Activated CD4-positive, alpha-beta T cell treated with anti-CD3 and anti-CD28 coated beads, Interleukin-2, amount 10 ng/mL, durations not matched to agents 7 days and 5 days (primary cell): ENCODE results near the gene UTP15. TPM values are rescaled to one million over a fixed set of nuclear protein-coding genes. Genes with fewer than 3 reads are reported as not detected.

ENCODE experiments used
- CTCF ChIA-PET: fragments of 350-600 bp; sonication (Branson Sonifier 250); formaldehyde crosslinking; loops from one replicate; lab custom pipeline; 2021; ENCODE audit warnings: antibody characterized with exemption; lab: Charles Lee
- POLR2A ChIA-PET: fragments of 350-600 bp; sonication (Branson Sonifier 250); formaldehyde crosslinking; loops from one replicate; lab custom pipeline; 2021; ENCODE audit warnings: antibody characterized with exemption; lab: Charles Lee
- DNase-seq: peaks from one replicate; pipeline ENCODE4 v3.0.0-alpha.2; 2020
- H3K27ac Mint-ChIP-seq: one replicate; pipeline ENCODE4 v1.8.0; 2021; ENCODE audit warnings: mild to moderate bottlenecking, moderate library complexity, mixed read lengths
- H3K27me3 Mint-ChIP-seq: one replicate; pipeline ENCODE4 v1.8.0; 2021; ENCODE audit warnings: mixed read lengths
- H3K36me3 Mint-ChIP-seq: one replicate; pipeline ENCODE4 v1.8.0; 2021; ENCODE audit warnings: low read depth, mixed read lengths
- H3K4me1 Mint-ChIP-seq: one replicate; pipeline ENCODE4 v1.8.0; 2021; ENCODE audit warnings: mixed read lengths
- H3K4me3 Mint-ChIP-seq: one replicate; pipeline ENCODE4 v1.8.0; 2021; ENCODE audit warnings: mild to moderate bottlenecking, moderate library complexity, mixed read lengths
- H3K9me3 Mint-ChIP-seq: one replicate; pipeline ENCODE4 v1.8.0; 2021; ENCODE audit warnings: mixed read lengths
- total RNA-seq, 2 experiments: library from RNA; stranded (reverse); gene quantifications; one replicate each; pipeline ENCODE4 v1.2.3, GENCODE V29; 2021

UTP15 gene, protein sequence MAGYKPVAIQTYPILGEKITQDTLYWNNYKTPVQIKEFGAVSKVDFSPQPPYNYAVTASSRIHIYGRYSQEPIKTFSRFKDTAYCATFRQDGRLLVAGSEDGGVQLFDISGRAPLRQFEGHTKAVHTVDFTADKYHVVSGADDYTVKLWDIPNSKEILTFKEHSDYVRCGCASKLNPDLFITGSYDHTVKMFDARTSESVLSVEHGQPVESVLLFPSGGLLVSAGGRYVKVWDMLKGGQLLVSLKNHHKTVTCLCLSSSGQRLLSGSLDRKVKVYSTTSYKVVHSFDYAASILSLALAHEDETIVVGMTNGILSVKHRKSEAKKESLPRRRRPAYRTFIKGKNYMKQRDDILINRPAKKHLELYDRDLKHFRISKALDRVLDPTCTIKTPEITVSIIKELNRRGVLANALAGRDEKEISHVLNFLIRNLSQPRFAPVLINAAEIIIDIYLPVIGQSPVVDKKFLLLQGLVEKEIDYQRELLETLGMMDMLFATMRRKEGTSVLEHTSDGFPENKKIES
- 10 to 100 TPM; 21.2 to 23.7 TPM for total RNA-seq

GRCh38 chr5:73565139-73565968 lies at the start of gene UTP15, which contains the start of gene ANKRA2:
UTP15 (plus strand) TSS chr5:73565743; CDS start chr5:73567345, 1,602 bp downstream.
ANKRA2 (minus strand) TSS chr5:73565639; CDS start chr5:73562881, 2,758 bp downstream.
- H3K27me3 Mint-ChIP-seq = no peaks in the 10 kb centered on the region
- peak; percentile 99 for DNase-seq
- ChIA-PET POLR2A (interaction anchor here (0.6 kb wide), 1 partner anchor 21 kb away, joined by 3 read pairs; no protein-coding TSS in a partner anchor), CTCF (interaction anchor here (0.7 kb wide), 2 partner anchors 54 to 67 kb away, joined by 3 read pairs; partner anchors contain the start of gene BTF3)
- peak within 1 kb of the TSS; percentile 99 for H3K27ac Mint-ChIP-seq
- H3K4me1 Mint-ChIP-seq = peaks cover 36% of the 10 kb centered on the region
- no peaks in the 10 kb centered on the region for H3K9me3 Mint-ChIP-seq
- H3K36me3 Mint-ChIP-seq = peaks cover 18% of the 10 kb centered on the region
- H3K4me3 Mint-ChIP-seq = peak within 1 kb of the TSS; percentile 93

DNA sequence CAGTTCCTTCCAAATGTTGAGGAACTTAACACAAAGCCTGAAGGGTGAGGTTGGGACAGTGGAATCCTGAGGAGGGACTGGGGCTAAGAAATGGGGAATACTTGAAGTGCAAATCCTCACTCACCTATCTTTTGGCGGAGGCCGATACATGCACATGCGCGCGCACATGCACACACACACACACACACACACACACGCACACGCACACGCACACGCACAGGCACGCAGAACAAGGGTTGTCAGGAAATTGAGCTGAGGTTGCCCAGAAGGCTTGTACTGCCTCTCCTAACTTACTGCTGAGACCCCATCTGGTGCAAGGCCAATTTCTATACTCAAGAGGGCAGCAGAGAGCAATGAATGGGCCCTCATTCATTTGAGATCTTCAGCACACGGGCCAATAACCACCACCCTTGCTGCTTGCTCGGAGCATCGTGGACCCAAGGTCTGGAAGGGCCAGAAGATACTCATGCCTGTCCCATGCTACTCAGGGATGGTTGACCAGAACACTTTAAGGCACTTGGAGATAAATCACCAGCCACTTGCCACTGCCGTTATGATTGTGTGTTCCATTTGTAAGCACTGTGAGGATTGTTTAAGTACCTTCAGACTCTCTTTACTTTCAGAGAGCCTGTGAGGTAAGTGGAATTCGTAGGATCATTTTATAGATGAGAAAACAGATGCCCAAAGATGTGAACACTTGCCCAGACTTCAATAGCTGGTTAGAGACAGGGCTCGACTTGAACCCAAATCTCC lies 45.8 kb upstream of the UTP15 start:
- DNase-seq = peak; percentile 81
- Mint-ChIP-seq H3K4me1 (peaks cover 7% of the 10 kb centered on the region), H3K36me3 (no peaks in the 10 kb centered on the region), H3K9me3 (no peaks in the 10 kb centered on the region), H3K27me3 (no peaks in the 10 kb centered on the region), H3K4me3 (peak overlapping the region; percentile 11), H3K27ac (peak overlapping the region; percentile 48)
- CTCF ChIA-PET = interaction anchor here (0.8 to 5.7 kb wide), 5 partner anchors 8 to 22 kb away, joined by 3 to 41 read pairs (median 8); no protein-coding TSS in a partner anchor
- POLR2A ChIA-PET = no interaction called here

DNA sequence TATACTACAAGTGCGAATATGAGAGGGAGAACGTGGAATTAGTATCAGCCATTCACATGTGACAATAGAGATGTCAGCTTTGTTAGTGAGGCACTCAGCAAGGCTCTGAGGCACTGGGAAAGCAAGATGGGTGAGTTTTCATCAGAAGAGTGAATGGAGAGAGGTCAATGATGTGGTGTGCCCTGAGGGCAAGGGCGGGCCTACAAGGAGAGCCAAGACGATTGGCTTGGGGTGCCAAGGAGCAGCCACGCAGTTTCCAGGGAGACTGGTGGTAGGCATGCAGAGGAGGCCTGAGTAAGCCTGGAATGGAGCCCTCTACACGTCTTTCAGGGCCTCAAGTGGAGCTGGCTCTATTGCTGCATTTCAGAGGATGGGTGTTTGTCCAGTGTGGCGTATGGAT lies 42.6 kb upstream of the UTP15 start:
- peaks cover 7% of the 10 kb centered on the region for H3K4me1 Mint-ChIP-seq
- ChIA-PET CTCF (interaction anchor here (1.5 to 5.7 kb wide), 3 partner anchors 8 to 23 kb away, joined by 4 to 41 read pairs (median 11); no protein-coding TSS in a partner anchor), POLR2A (no interaction called here)
- peaks cover 2% of the 10 kb centered on the region for H3K27me3 Mint-ChIP-seq
- no peak overlapping the region for H3K4me3 Mint-ChIP-seq
- H3K27ac Mint-ChIP-seq = no peak overlapping the region
- H3K36me3 Mint-ChIP-seq = no peaks in the 10 kb centered on the region
- DNase-seq = no peak
- H3K9me3 Mint-ChIP-seq = no peaks in the 10 kb centered on the region

GRCh38 chr5:73523861-73524260 lies 41.7 kb upstream of the UTP15 start:
- no peak for DNase-seq
- Mint-ChIP-seq H3K9me3 (no peaks in the 10 kb centered on the region), H3K36me3 (no peaks in the 10 kb centered on the region), H3K4me3 (no peak overlapping the region), H3K27me3 (peaks cover 5% of the 10 kb centered on the region), H3K4me1 (peaks cover 7% of the 10 kb centered on the region), H3K27ac (no peak overlapping the region)
- POLR2A ChIA-PET = no interaction called here
- CTCF ChIA-PET = interaction anchor here (0.6 to 5.7 kb wide), 2 partner anchors 13 to 269 kb away, joined by 4 to 41 read pairs; no protein-coding TSS in a partner anchor

DNA sequence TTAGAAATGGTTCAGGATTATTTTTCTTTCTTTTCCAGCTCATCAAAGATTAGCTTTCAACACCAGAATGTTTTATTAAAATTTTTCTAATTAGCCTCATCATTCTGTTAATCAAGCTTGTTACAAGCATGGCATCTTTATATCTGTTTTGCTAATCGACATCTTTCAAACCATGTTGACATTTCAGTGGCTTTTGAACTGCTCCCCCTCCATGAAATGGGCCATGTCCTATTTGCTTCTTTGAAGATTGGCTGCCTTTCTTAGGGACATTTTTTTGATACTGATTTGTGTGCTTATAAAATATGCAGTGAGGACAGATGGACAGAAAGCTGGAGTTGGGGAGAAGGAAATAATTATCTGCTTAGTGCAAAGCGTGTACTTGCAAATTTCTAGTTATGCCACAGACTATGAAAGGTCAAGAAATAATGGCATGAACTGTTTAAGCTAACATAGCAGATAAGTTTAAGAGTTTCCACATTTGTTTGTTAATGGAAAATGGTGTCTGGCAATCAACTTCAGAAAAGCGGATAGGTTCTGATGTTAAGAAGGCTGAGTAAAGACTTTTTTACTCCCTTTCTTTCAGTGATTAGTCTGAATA lies 39.8 kb upstream of the UTP15 start:
- H3K9me3 Mint-ChIP-seq = no peaks in the 10 kb centered on the region
- H3K4me3 Mint-ChIP-seq = no peak overlapping the region
- H3K36me3 Mint-ChIP-seq = no peaks in the 10 kb centered on the region
- peaks cover 17% of the 10 kb centered on the region for H3K27me3 Mint-ChIP-seq
- no peak overlapping the region for H3K27ac Mint-ChIP-seq
- CTCF ChIA-PET = interaction anchor here (1.0 kb wide), 1 partner anchor 10 kb away, joined by 3 read pairs; no protein-coding TSS in a partner anchor
- POLR2A ChIA-PET = no interaction called here
- DNase-seq = no peak
- H3K4me1 Mint-ChIP-seq = no peaks in the 10 kb centered on the region

DNA sequence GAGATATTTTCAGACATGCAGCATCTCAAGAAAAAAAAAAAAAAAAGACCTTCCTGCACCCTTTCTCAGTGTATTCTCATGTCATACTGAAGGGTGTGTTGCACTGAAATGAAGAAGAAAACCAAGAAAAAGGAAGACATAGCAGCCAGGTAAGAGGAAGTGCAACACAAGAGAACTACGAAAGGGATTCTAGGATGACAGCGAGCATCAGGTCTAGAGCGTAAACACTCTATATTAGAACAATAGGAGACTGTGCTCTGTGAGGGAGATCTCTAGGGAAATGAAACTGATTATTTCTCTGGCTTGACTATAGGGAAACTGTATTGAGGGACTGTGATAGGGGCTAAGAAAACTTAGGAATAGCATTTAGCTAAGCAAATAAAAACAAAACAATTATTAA lies 37.3 kb upstream of the UTP15 start:
- DNase-seq = no peak
- ChIA-PET CTCF (no interaction called here), POLR2A (no interaction called here)
- peaks cover 30% of the 10 kb centered on the region for H3K27me3 Mint-ChIP-seq
- H3K4me1 Mint-ChIP-seq = no peaks in the 10 kb centered on the region
- H3K27ac Mint-ChIP-seq = no peak overlapping the region
- H3K9me3 Mint-ChIP-seq = no peaks in the 10 kb centered on the region
- H3K36me3 Mint-ChIP-seq = no peaks in the 10 kb centered on the region
- no peak overlapping the region for H3K4me3 Mint-ChIP-seq

DNA sequence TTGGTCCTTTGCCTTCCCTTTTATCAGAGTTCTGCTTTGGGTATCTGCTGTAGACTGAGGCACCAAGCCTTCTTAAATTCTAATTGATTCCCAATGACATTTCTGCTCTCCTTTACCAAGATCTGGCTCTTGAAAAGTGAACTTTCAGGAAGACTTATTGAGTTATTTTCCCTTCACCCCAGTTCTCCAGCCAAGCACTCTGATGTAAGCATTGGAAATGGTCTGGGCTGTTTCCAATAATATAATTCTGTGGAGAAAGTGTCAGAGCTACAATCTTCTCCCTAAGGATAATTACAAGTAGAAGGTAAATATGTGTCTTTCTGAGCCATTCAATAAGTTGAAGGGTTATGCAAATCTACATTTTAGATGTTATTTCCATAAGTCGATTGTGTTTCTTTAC lies 36.5 kb upstream of the UTP15 start:
- ChIA-PET POLR2A (no interaction called here), CTCF (interaction anchor here (1.2 kb wide), 1 partner anchor 15 kb away, joined by 3 read pairs; no protein-coding TSS in a partner anchor)
- Mint-ChIP-seq H3K36me3 (no peaks in the 10 kb centered on the region), H3K27ac (no peak overlapping the region), H3K9me3 (no peaks in the 10 kb centered on the region), H3K27me3 (peaks cover 34% of the 10 kb centered on the region), H3K4me3 (no peak overlapping the region), H3K4me1 (no peaks in the 10 kb centered on the region)
- DNase-seq = no peak

- Mint-ChIP-seq H3K4me1 (no peaks in the 10 kb centered on the region), H3K27me3 (peaks cover 47% of the 10 kb centered on the region), H3K36me3 (no peaks in the 10 kb centered on the region), H3K9me3 (no peaks in the 10 kb centered on the region), H3K27ac (no peak overlapping the region), H3K4me3 (no peak overlapping the region)
- ChIA-PET CTCF (interaction anchor here (1.8 kb wide), 1 partner anchor 10 kb away, joined by 11 read pairs; no protein-coding TSS in a partner anchor), POLR2A (no interaction called here)
- no peak for DNase-seq
These were observed 34.2 kb upstream of the UTP15 start for GRCh38 chr5:73531356-73531755.

- Mint-ChIP-seq H3K4me3 (no peak overlapping the region), H3K36me3 (no peaks in the 10 kb centered on the region), H3K9me3 (no peaks in the 10 kb centered on the region), H3K27me3 (peaks cover 47% of the 10 kb centered on the region), H3K4me1 (no peaks in the 10 kb centered on the region), H3K27ac (no peak overlapping the region)
- POLR2A ChIA-PET = no interaction called here
- no peak for DNase-seq
- CTCF ChIA-PET = no interaction called here
These were observed 33.3 kb upstream of the UTP15 start for GRCh38 chr5:73532195-73532594.

DNA sequence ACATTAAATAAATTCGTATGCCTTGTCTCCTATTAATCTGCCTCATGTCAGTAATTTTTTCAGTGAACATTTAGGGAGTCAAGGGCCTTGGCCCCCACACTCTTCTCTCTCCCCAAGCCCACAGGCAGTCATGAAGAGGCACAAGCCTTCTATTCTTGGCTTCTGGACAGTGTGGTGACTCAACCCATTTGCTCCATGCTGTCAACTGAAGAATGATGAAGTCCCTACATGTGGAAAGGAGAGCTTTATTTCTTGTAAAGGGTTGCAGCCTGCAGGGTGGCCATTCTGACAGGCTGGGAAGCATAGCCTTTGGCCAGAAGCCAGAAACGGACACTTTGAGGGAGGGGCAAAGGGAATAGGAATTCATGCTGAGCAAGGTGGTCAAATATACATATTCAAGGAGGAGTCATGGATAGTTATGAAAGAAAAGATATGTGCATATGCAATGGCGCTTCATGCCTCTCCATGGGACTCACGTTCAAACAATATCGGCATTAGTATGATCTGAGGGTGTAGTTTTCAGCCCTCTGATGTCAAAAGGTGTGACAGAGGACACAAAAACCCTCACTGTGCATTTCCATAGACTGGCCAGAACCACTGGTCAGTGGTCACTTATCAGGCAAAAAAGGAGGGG lies 31.4 kb upstream of the UTP15 start:
- H3K27ac Mint-ChIP-seq = no peak overlapping the region
- peaks cover 39% of the 10 kb centered on the region for H3K27me3 Mint-ChIP-seq
- ChIA-PET POLR2A (no interaction called here), CTCF (interaction anchor here (6.5 kb wide), 1 partner anchor 12 kb away, joined by 41 read pairs; no protein-coding TSS in a partner anchor)
- no peak for DNase-seq
- no peaks in the 10 kb centered on the region for H3K9me3 Mint-ChIP-seq
- H3K4me3 Mint-ChIP-seq = no peak overlapping the region
- no peaks in the 10 kb centered on the region for H3K36me3 Mint-ChIP-seq
- no peaks in the 10 kb centered on the region for H3K4me1 Mint-ChIP-seq

DNA sequence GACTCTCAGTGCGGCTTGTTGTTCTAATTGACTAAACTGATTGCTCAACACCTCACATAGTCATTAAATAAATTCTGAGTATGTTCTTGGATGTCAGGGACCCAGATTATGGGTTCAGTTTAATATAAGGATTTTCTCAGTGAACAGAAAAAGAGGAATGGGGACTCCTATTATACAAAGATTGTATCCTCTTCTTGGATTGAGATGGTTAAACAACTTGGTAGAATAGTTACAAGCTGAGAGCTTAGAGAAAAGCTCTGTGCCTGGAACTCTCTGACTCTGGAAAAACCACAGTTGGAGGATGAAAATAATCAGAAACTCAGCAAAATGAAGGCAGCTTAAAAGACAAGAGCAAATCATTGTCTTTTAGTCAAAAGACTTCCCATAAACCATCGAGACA lies 30.6 kb upstream of the UTP15 start:
- no peak overlapping the region for H3K27ac Mint-ChIP-seq
- DNase-seq = no peak
- no peaks in the 10 kb centered on the region for H3K9me3 Mint-ChIP-seq
- no peak overlapping the region for H3K4me3 Mint-ChIP-seq
- ChIA-PET CTCF (interaction anchor here (0.5 to 6.5 kb wide), 3 partner anchors 9 to 1092 kb away, joined by 3 to 41 read pairs (median 3); no protein-coding TSS in a partner anchor), POLR2A (no interaction called here)
- peaks cover 35% of the 10 kb centered on the region for H3K27me3 Mint-ChIP-seq
- H3K36me3 Mint-ChIP-seq = no peaks in the 10 kb centered on the region
- H3K4me1 Mint-ChIP-seq = no peaks in the 10 kb centered on the region
